Measurements from ENCODE around the gene MED13.

GRCh38 chr17:61970030-61970429, 95.0 kb downstream of the MED13 start:
- TF ChIP-seq CTCF (IDR thresholded peaks at IDR 0.05) (no peak), ZFX (IDR thresholded peaks at IDR 0.05; ENCODE audit: borderline replicate concordance) (no peak)

Measured in 22Rv1 (cell line).